H1 (cell line): Measurements from ENCODE around the gene MOB3B. TPM values are rescaled to one million over a fixed set of nuclear protein-coding genes. Genes with fewer than 3 reads are reported as not detected.

Experiments used
- BRCA1 ChIP-seq: IDR thresholded peaks from 2 replicates; pipeline ENCODE4 v1.6.1; 2012; ENCODE audit warnings: low read depth, low read length, improper control_type of control experiment
- E2F6 ChIP-seq: IDR thresholded peaks from 2 replicates; pipeline ENCODE4 v1.6.1; 2012; ENCODE audit warnings: inconsistent platforms
- EGR1 ChIP-seq: IDR thresholded peaks from 2 replicates; pipeline ENCODE4 v1.6.1; 2011; ENCODE audit warnings: low read depth, low read length, borderline replicate concordance
- FOSL1 ChIP-seq: IDR thresholded peaks from 2 replicates; pipeline ENCODE4 v1.6.1; 2011; ENCODE audit warnings: mild to moderate bottlenecking, low read depth, low read length, moderate library complexity; ENCODE audit not compliant: insufficient read depth
- JUN ChIP-seq: IDR thresholded peaks from 2 replicates; pipeline ENCODE4 v1.6.1; 2011; ENCODE audit warnings: low read depth, mild to moderate bottlenecking, improper control_type of control experiment, low read length
- KDM1A ChIP-seq: fragments of 200-600, 300-600 bp; sonication (generic); IDR thresholded peaks from 2 replicates; pipeline ENCODE4 v1.7.1; 2016; ENCODE audit warnings: mild to moderate bottlenecking, low read length, borderline replicate concordance
- KDM4A ChIP-seq: IDR thresholded peaks from one replicate; pipeline ENCODE4 v1.7.1; 2012; ENCODE audit warnings: low read depth, mild to moderate bottlenecking, moderate library complexity, low read length, inconsistent platforms; ENCODE audit not compliant: severe bottlenecking
- KDM5A ChIP-seq: fragments of 200-600 bp; IDR thresholded peaks from 2 replicates; pipeline ENCODE4 v1.7.1; 2012; ENCODE audit warnings: mild to moderate bottlenecking, low read length, inconsistent platforms, mixed read lengths
- NANOG ChIP-seq: IDR thresholded peaks from 2 replicates; pipeline ENCODE4 v1.6.1; 2011; ENCODE audit warnings: low read length, low read depth, mild to moderate bottlenecking, inconsistent platforms; ENCODE audit not compliant: insufficient read depth, poor library complexity, severe bottlenecking
- NRF1 ChIP-seq: IDR thresholded peaks from 2 replicates; pipeline ENCODE4 v1.6.1; 2011; ENCODE audit warnings: mild to moderate bottlenecking, low read depth, low read length, improper control_type of control experiment
- PHF8 ChIP-seq: fragments of 200-600 bp; sonication (generic); conservative IDR thresholded peaks from 2 replicates; pipeline ENCODE4 v1.7.1; 2012; ENCODE audit warnings: low read depth, mild to moderate bottlenecking, inconsistent platforms, low read length, moderate library complexity
- POLR2A ChIP-seq, 2 experiments: IDR thresholded peaks; 1 replicate in 1 of 2; 2 replicates in 1 of 2; pipeline ENCODE4 v1.6.1; 2011; ENCODE audit warnings: low read depth in 2 of 2, low read length in 2 of 2, mild to moderate bottlenecking in 2 of 2; ENCODE audit errors: control extremely low read depth in 1 of 2
- POLR2AphosphoS5 ChIP-seq: IDR thresholded peaks from 2 replicates; pipeline ENCODE4 v1.6.1; 2011; ENCODE audit warnings: low read depth, low read length
- POU5F1 ChIP-seq: IDR thresholded peaks from 2 replicates; pipeline ENCODE4 v1.6.1; 2011; ENCODE audit warnings: low read depth, mild to moderate bottlenecking, low read length, moderate library complexity
- RAD21 ChIP-seq, 2 experiments: IDR thresholded peaks in 1 of 2; conservative IDR thresholded peaks in 1 of 2; 2 replicates each; pipeline ENCODE4 v1.6.1; 2011; ENCODE audit warnings: low read depth in 2 of 2, low read length in 2 of 2, improper control_type of control experiment in 1 of 2, inconsistent platforms in 1 of 2, mild to moderate bottlenecking in 1 of 2, moderate library complexity in 1 of 2
- SIRT6 ChIP-seq: IDR thresholded peaks from one replicate; pipeline ENCODE4 v1.7.1; 2012; ENCODE audit warnings: low read length, inconsistent platforms
- SIX5 ChIP-seq: IDR thresholded peaks from 2 replicates; pipeline ENCODE4 v1.6.1; 2011; ENCODE audit warnings: mild to moderate bottlenecking, low read depth, low read length
- SP4 ChIP-seq: IDR thresholded peaks from 2 replicates; pipeline ENCODE4 v1.6.1; 2012; ENCODE audit warnings: low read length, inconsistent platforms
- TAF1 ChIP-seq: IDR thresholded peaks from 2 replicates; pipeline ENCODE4 v1.6.1; 2011; ENCODE audit warnings: mild to moderate bottlenecking, low read depth, low read length
- TBP ChIP-seq: IDR thresholded peaks from 2 replicates; pipeline ENCODE4 v1.6.1; 2011; ENCODE audit warnings: low read depth, low read length, improper control_type of control experiment
- TCF12 ChIP-seq: IDR thresholded peaks from 2 replicates; pipeline ENCODE4 v1.6.1; 2011; ENCODE audit warnings: low read depth, mild to moderate bottlenecking, low read length
- polyA plus RNA-seq, 7 experiments: library from polyadenylated mRNA; depleted of rRNA in 3 of 7; stranded (reverse) in 5 of 7; unstranded in 2 of 7; fragments of >200 nt in 5 of 7; fragments of 200-250 nt in 2 of 7; gene quantifications; 1 replicate in 5 of 7; 2 replicates in 1 of 7; 4 replicates in 1 of 7; pipeline versions ENCODE4 v1.2.1 to v1.2.3, GENCODE V29; 2011 to 2013; ENCODE audit warnings: missing spikeins in 2 of 7, mixed read lengths in 2 of 7
- total RNA-seq: library from RNA; stranded (reverse); fragmentation: NEBNext Ultra II Directional; extraction: Animal tissue kit (Norgen Biotek cat#: 25700); gene quantifications from 2 replicates; pipeline ENCODE4 v1.2.1, GENCODE V29; 2021
- TF ChIP-seq, protein P1 (sequence below), 3 experiments: IDR thresholded peaks; 1 replicate in 2 of 3; 2 replicates in 1 of 3; pipeline versions ENCODE4 v1.5.1 to v1.6.1; 2011; ENCODE audit warnings: low read length in 3 of 3, mild to moderate bottlenecking in 3 of 3, inconsistent platforms in 2 of 3, low read depth in 1 of 3, moderate library complexity in 1 of 3; ENCODE audit not compliant: insufficient read depth in 1 of 3; ENCODE audit errors: control extremely low read depth in 1 of 3

MOB3B gene
- total and polyA plus RNA-seq, 2 of the 8 experiments (the other 6 are each of a cell fraction or from before 2014, with no cell fraction given) = 12.7 to 16.1 TPM

GRCh38 chr9:27528076-27528885 lies 1.3 kb downstream of the MOB3B start (continued):
- TF ChIP-seq SIX5 (no peak), NRF1 (no peak), KDM1A (no peak), KDM5A (no peak), POLR2A (IDR thresholded peaks at IDR 0.05; ENCODE audit: control extremely low read depth in 1 of 2, low read depth in 2 of 2, low read length in 2 of 2) (peak in 1 of 2 experiments; percentile 40; a peak in 1 of 3 replicates), KDM4A (peak; percentile 14), FOSL1 (no peak), NANOG (no peak), POU5F1 (no peak), EGR1 (0 out of 2 replicates have a peak, but pooled peaks have one; percentile 7), TBP (peak; percentile 62; the same call in 1 of the 2 replicates), SIRT6 (no peak), JUN (no peak), TAF1 (peak; percentile 54), E2F6 (peak; percentile 21; the same call in 1 of the 2 replicates), SP4 (no peak), BRCA1 (no peak), TCF12 (no peak), RAD21 (IDR thresholded peaks at IDR 0.05 in 1 of 2, conservative IDR thresholded peaks at IDR 0.05 in 1 of 2; ENCODE audit: low read depth in 2 of 2, low read length in 2 of 2) (0 out of 4 replicates have a peak, but pooled peaks have one; percentile 4 to 8), POLR2AphosphoS5 (no peak), PHF8 (no peak)
- TF ChIP-seq, protein P1, sequence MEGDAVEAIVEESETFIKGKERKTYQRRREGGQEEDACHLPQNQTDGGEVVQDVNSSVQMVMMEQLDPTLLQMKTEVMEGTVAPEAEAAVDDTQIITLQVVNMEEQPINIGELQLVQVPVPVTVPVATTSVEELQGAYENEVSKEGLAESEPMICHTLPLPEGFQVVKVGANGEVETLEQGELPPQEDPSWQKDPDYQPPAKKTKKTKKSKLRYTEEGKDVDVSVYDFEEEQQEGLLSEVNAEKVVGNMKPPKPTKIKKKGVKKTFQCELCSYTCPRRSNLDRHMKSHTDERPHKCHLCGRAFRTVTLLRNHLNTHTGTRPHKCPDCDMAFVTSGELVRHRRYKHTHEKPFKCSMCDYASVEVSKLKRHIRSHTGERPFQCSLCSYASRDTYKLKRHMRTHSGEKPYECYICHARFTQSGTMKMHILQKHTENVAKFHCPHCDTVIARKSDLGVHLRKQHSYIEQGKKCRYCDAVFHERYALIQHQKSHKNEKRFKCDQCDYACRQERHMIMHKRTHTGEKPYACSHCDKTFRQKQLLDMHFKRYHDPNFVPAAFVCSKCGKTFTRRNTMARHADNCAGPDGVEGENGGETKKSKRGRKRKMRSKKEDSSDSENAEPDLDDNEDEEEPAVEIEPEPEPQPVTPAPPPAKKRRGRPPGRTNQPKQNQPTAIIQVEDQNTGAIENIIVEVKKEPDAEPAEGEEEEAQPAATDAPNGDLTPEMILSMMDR (IDR thresholded peaks at IDR 0.05; ENCODE audit: control extremely low read depth in 1 of 3, insufficient read depth in 1 of 3, low read depth in 1 of 3, low read length in 3 of 3) = no peak
